GM11168 (cell line): ENCODE measurements around the gene ASH1L.
"Not testable (repeated sequence)": the region's sequence is repeated elsewhere in the genome, so short reads cannot be mapped to it uniquely, and the experiment has no call there.

Source experiments
- in situ Hi-C: fragments of 300-500 bp; cut with MboI; formaldehyde crosslinking; loops from one replicate; pipeline ENCODE4 v1.12.0; 2022; ENCODE audit warnings: low sequenced_read_pairs; ENCODE audit not compliant: unreplicated experiment

Gene ASH1L

GRCh38 chr1:155563377-155564022 is 897 bp upstream of the ASH1L start:
- in situ Hi-C loops: not testable (repeated sequence)

GRCh38 chr1:155561779-155562580 is 623 bp downstream of the ASH1L start:
- in situ Hi-C loops: not testable (repeated sequence)

- in situ Hi-C loops: no loop called here
These were observed 6.7 kb downstream of the ASH1L start for GRCh38 chr1:155555915-155556314.

- in situ Hi-C loops: no loop called here
These were observed 9.3 kb downstream of the ASH1L start for GRCh38 chr1:155553349-155553748.

- in situ Hi-C loops: no loop called here
These were observed 13.9 kb downstream of the ASH1L start for GRCh38 chr1:155548706-155549105.

GRCh38 chr1:155540000-155540874 is 22.4 kb downstream of the ASH1L start:
- in situ Hi-C loops: no loop called here

- in situ Hi-C loops: no loop called here
These were observed 25.4 kb downstream of the ASH1L start for GRCh38 chr1:155537193-155537592.

- in situ Hi-C loops: no loop called here
These were observed 31.0 kb downstream of the ASH1L start for GRCh38 chr1:155531624-155532023.

- in situ Hi-C loops: no loop called here
These were observed 32.7 kb downstream of the ASH1L start for GRCh38 chr1:155529929-155530328.

GRCh38 chr1:155529109-155529508 is 33.5 kb downstream of the ASH1L start:
- in situ Hi-C loops: no loop called here

GRCh38 chr1:155527677-155528076 is 34.9 kb downstream of the ASH1L start:
- in situ Hi-C loops: no loop called here

- in situ Hi-C loops: no loop called here
These were observed 36.2 kb downstream of the ASH1L start for GRCh38 chr1:155526356-155526755.

- in situ Hi-C loops: no loop called here
These were observed 40.5 kb downstream of the ASH1L start for GRCh38 chr1:155522069-155522468.

GRCh38 chr1:155518484-155518883 is 44.1 kb downstream of the ASH1L start:
- in situ Hi-C loops: no loop called here

- in situ Hi-C loops: no loop called here
These were observed 47.9 kb downstream of the ASH1L start for GRCh38 chr1:155514582-155515187.

GRCh38 chr1:155513300-155513916 is 49.2 kb downstream of the ASH1L start:
- in situ Hi-C loops: no loop called here

GRCh38 chr1:155511385-155511784 is 51.2 kb downstream of the ASH1L start:
- in situ Hi-C loops: not testable (repeated sequence)

GRCh38 chr1:155509064-155509463 is 53.5 kb downstream of the ASH1L start:
- in situ Hi-C loops: no loop called here

GRCh38 chr1:155507945-155508344 is 54.7 kb downstream of the ASH1L start:
- in situ Hi-C loops: no loop called here

- in situ Hi-C loops: not testable (repeated sequence)
These were observed 56.6 kb downstream of the ASH1L start for GRCh38 chr1:155505963-155506362.
